Neural cell (in vitro differentiated cells): ENCODE results near the gene INSL6.

Experiments
- EP300 ChIP-seq: fragments of 450-650 bp; conservative IDR thresholded peaks from 2 replicates; pipeline ENCODE4 v1.6.1; 2014; ENCODE audit warnings: antibody characterized with exemption, mild to moderate bottlenecking, moderate library complexity; ENCODE audit not compliant: poor library complexity, severe bottlenecking
- EZH2 ChIP-seq: fragments of 200-600, 300-800 bp; shearing (Covaris generic), sonication (generic); IDR thresholded peaks from 2 replicates; pipeline ENCODE4 v1.6.1; 2014; ENCODE audit warnings: antibody characterized with exemption, low read length, borderline replicate concordance, mild to moderate bottlenecking; ENCODE audit not compliant: insufficient read depth, poor library complexity, severe bottlenecking
- MXI1 ChIP-seq: fragments of 450-650 bp; conservative IDR thresholded peaks from 2 replicates; pipeline ENCODE4 v1.6.1; 2014; ENCODE audit warnings: antibody characterized with exemption, mild to moderate bottlenecking; ENCODE audit not compliant: poor library complexity, severe bottlenecking
- POLR2AphosphoS5 ChIP-seq: IDR thresholded peaks from 2 replicates; pipeline ENCODE4 v1.6.1; 2012
- RAD21 ChIP-seq: fragments of 450-650 bp; conservative IDR thresholded peaks from 2 replicates; pipeline ENCODE4 v1.6.1; 2014; ENCODE audit warnings: antibody characterized with exemption, mild to moderate bottlenecking, moderate library complexity
- SMC3 ChIP-seq: fragments of 450-650 bp; conservative IDR thresholded peaks from 2 replicates; pipeline ENCODE4 v1.6.1; 2014; ENCODE audit warnings: antibody characterized with exemption, mild to moderate bottlenecking, moderate library complexity; ENCODE audit not compliant: poor library complexity
- TAF1 ChIP-seq: IDR thresholded peaks from 2 replicates; pipeline ENCODE4 v1.6.1; 2012; ENCODE audit warnings: low read depth
- TF ChIP-seq, protein P1 (sequence below): fragments of 450-650 bp; IDR thresholded peaks from 2 replicates; pipeline ENCODE4 v1.5.1; 2014; ENCODE audit warnings: antibody characterized with exemption, mild to moderate bottlenecking, moderate library complexity; ENCODE audit not compliant: poor library complexity, severe bottlenecking
- TF ChIP-seq, protein P2 (sequence below): IDR thresholded peaks from 2 replicates; pipeline ENCODE4 v1.6.1; 2012; ENCODE audit warnings: borderline replicate concordance

DNA sequence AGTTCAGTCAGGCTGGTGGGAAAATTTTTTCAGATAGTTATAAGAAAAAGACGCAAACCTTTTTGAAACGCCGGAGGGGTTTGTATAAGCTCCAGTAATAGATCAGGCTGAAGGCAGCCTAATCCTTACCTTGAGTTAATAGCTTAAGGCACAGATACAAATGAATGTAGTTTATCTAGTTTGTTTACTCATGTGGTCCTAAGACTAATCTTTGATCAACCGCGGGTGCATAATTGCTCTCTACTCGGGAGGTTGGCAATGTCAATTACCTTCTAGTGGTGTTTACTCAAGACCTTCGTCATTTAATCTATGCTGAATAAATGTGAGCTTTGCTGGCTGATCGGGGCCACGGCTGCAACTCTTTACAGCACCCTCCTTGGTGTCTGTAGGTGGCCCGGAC lies 45.1 kb upstream of the INSL6 start:
- TF ChIP-seq, protein P1, sequence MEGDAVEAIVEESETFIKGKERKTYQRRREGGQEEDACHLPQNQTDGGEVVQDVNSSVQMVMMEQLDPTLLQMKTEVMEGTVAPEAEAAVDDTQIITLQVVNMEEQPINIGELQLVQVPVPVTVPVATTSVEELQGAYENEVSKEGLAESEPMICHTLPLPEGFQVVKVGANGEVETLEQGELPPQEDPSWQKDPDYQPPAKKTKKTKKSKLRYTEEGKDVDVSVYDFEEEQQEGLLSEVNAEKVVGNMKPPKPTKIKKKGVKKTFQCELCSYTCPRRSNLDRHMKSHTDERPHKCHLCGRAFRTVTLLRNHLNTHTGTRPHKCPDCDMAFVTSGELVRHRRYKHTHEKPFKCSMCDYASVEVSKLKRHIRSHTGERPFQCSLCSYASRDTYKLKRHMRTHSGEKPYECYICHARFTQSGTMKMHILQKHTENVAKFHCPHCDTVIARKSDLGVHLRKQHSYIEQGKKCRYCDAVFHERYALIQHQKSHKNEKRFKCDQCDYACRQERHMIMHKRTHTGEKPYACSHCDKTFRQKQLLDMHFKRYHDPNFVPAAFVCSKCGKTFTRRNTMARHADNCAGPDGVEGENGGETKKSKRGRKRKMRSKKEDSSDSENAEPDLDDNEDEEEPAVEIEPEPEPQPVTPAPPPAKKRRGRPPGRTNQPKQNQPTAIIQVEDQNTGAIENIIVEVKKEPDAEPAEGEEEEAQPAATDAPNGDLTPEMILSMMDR: no peak
- TF ChIP-seq EP300 (no peak), POLR2AphosphoS5 (no peak), SMC3 (no peak), MXI1 (no peak), EZH2 (no peak), RAD21 (no peak), TAF1 (no peak)
- TF ChIP-seq, protein P2, sequence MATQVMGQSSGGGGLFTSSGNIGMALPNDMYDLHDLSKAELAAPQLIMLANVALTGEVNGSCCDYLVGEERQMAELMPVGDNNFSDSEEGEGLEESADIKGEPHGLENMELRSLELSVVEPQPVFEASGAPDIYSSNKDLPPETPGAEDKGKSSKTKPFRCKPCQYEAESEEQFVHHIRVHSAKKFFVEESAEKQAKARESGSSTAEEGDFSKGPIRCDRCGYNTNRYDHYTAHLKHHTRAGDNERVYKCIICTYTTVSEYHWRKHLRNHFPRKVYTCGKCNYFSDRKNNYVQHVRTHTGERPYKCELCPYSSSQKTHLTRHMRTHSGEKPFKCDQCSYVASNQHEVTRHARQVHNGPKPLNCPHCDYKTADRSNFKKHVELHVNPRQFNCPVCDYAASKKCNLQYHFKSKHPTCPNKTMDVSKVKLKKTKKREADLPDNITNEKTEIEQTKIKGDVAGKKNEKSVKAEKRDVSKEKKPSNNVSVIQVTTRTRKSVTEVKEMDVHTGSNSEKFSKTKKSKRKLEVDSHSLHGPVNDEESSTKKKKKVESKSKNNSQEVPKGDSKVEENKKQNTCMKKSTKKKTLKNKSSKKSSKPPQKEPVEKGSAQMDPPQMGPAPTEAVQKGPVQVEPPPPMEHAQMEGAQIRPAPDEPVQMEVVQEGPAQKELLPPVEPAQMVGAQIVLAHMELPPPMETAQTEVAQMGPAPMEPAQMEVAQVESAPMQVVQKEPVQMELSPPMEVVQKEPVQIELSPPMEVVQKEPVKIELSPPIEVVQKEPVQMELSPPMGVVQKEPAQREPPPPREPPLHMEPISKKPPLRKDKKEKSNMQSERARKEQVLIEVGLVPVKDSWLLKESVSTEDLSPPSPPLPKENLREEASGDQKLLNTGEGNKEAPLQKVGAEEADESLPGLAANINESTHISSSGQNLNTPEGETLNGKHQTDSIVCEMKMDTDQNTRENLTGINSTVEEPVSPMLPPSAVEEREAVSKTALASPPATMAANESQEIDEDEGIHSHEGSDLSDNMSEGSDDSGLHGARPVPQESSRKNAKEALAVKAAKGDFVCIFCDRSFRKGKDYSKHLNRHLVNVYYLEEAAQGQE: no peak
